Astrocyte (in vitro differentiated cells and primary cell): ENCODE results near the gene RAD51AP1. TPM values are rescaled to one million over a fixed set of nuclear protein-coding genes. Genes with fewer than 3 reads are reported as not detected.

Experiments used
- DNase-seq: peaks from one replicate; pipeline ENCODE4 v3.0.0-alpha.2; 2010; ENCODE audit warnings: low read depth
- FAIRE-seq: peaks from 2 replicates; lab custom pipeline; 2011; peaks lifted over from hg19 to GRCh38; lab: Jason Lieb, UNC
- H2AFZ ChIP-seq: 2 replicates; pipeline ENCODE4 v1.6.0; 2012; ENCODE audit warnings: low read depth, low read length, inconsistent platforms
- H3K27ac ChIP-seq: 2 replicates; pipeline ENCODE4 v1.5.1; 2011; ENCODE audit warnings: low read depth, low read length, inconsistent platforms
- H3K27me3 ChIP-seq: 2 replicates; pipeline ENCODE4 v1.6.0; 2011; ENCODE audit warnings: low read length, inconsistent platforms; ENCODE audit not compliant: insufficient read depth
- H3K36me3 ChIP-seq: 2 replicates; pipeline ENCODE4 v1.5.1; 2011; ENCODE audit warnings: low read length, inconsistent platforms; ENCODE audit not compliant: insufficient read depth
- H3K4me1 ChIP-seq: 2 replicates; pipeline ENCODE4 v1.5.1; 2011; ENCODE audit warnings: low read length, inconsistent platforms; ENCODE audit not compliant: insufficient read depth
- H3K4me2 ChIP-seq: 2 replicates; pipeline ENCODE4 v1.6.0; 2012; ENCODE audit warnings: low read length, inconsistent platforms
- H3K4me3 ChIP-seq: 2 replicates; pipeline ENCODE4 v1.5.1; 2011; ENCODE audit warnings: low read depth, mild to moderate bottlenecking, low read length, inconsistent platforms; ENCODE audit not compliant: insufficient read depth
- H3K79me2 ChIP-seq: 2 replicates; pipeline ENCODE4 v1.6.0; 2012; ENCODE audit warnings: mild to moderate bottlenecking, low read length, inconsistent platforms; ENCODE audit not compliant: insufficient read depth
- H3K9ac ChIP-seq: 2 replicates; pipeline ENCODE4 v1.6.0; 2012; ENCODE audit warnings: mild to moderate bottlenecking, low read length, inconsistent platforms
- H3K9me3 ChIP-seq: 2 replicates; pipeline ENCODE4 v1.5.1; 2012; ENCODE audit warnings: low read depth, mild to moderate bottlenecking, low read length, inconsistent platforms; ENCODE audit not compliant: insufficient read depth
- H4K20me1 ChIP-seq: 2 replicates; pipeline ENCODE4 v1.6.0; 2012; ENCODE audit warnings: low read length, inconsistent platforms; ENCODE audit not compliant: insufficient read depth
- H3K27ac Mint-ChIP-seq: one replicate; pipeline ENCODE4 v1.8.0; 2021; ENCODE audit warnings: mild to moderate bottlenecking, mixed read lengths; ENCODE audit not compliant: unreplicated experiment
- H3K27me3 Mint-ChIP-seq: one replicate; pipeline ENCODE4 v1.8.0; 2021; ENCODE audit warnings: low read depth, mixed read lengths; ENCODE audit not compliant: unreplicated experiment
- H3K36me3 Mint-ChIP-seq: one replicate; pipeline ENCODE4 v1.8.0; 2021; ENCODE audit warnings: low read depth, mixed read lengths; ENCODE audit not compliant: unreplicated experiment
- H3K4me1 Mint-ChIP-seq: one replicate; pipeline ENCODE4 v1.8.0; 2021; ENCODE audit warnings: low read depth, mixed read lengths; ENCODE audit not compliant: unreplicated experiment
- H3K4me3 Mint-ChIP-seq: one replicate; pipeline ENCODE4 v1.8.0; 2021; ENCODE audit warnings: mild to moderate bottlenecking, moderate library complexity, mixed read lengths; ENCODE audit not compliant: unreplicated experiment
- H3K9me3 Mint-ChIP-seq: one replicate; pipeline ENCODE4 v1.8.0; 2021; ENCODE audit warnings: mild to moderate bottlenecking, mixed read lengths; ENCODE audit not compliant: unreplicated experiment
- EZH2 ChIP-seq: IDR thresholded peaks from 2 replicates; pipeline ENCODE4 v1.6.1; 2012; ENCODE audit warnings: mild to moderate bottlenecking, low read length, inconsistent platforms; ENCODE audit not compliant: insufficient read depth
- total RNA-seq: library from RNA; stranded (reverse); gene quantifications from 2 replicates; pipeline ENCODE4 v1.2.1, GENCODE V29; 2021
- TF ChIP-seq, protein P1 (sequence below): IDR thresholded peaks from 2 replicates; pipeline ENCODE4 v1.5.1; 2011; ENCODE audit warnings: low read depth, mild to moderate bottlenecking, inconsistent platforms, low read length, moderate library complexity; ENCODE audit not compliant: insufficient read depth

The RAD51AP1 gene
- total RNA-seq, 1 donor from 2014 or later = 5.3 TPM

GRCh38 chr12:4604684-4605193, 66.0 kb downstream of the RAD51AP1 start:
- peak; percentile 50 for FAIRE-seq
- H3K4me3 ChIP-seq = peak overlapping the region; percentile 92

DNA sequence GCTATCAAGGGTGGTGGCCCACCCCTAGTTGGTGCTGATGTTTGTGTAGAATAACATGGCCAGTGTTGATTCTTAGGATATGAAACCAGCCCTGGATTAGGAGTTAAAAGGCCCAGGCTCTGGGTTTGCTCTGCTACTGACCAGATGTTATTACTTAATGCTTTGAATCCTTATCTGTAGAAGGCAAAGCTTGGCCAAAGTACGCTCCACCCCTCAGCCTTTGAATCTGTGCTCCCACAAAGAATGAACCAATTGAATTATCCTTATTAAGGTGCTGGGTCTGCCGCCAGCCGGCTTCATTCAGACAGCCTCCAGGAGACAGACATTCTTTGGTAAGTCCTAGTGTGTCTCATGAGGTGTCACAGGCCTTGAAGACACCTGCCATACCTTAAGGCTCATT, 68.4 kb downstream of the RAD51AP1 start:
- Mint-ChIP-seq H3K27ac (no peak overlapping the region), H3K9me3 (no peaks in the 10 kb centered on the region)

More at GRCh38 chr12:4604684-4605193, 66.0 kb downstream of the RAD51AP1 start:
- H3K4me1 ChIP-seq = peaks cover 3% of the 10 kb centered on the region
- no peaks in the 10 kb centered on the region for H4K20me1 ChIP-seq
- Mint-ChIP-seq H3K9me3 (no peaks in the 10 kb centered on the region), H3K36me3 (peaks cover 6% of the 10 kb centered on the region), H3K27me3 (peaks cover 10% of the 10 kb centered on the region), H3K4me1 (no peaks in the 10 kb centered on the region), H3K27ac (peak overlapping the region; percentile 81), H3K4me3 (peak overlapping the region; percentile 97)
- peak overlapping the region; percentile 83 for H3K4me2 ChIP-seq
- H3K36me3 ChIP-seq = no peaks in the 10 kb centered on the region
- peak overlapping the region; percentile 85 for H3K27ac ChIP-seq
- H3K79me2 ChIP-seq = peaks cover 29% of the 10 kb centered on the region
- peak overlapping the region; percentile 92 for H3K9ac ChIP-seq
- TF ChIP-seq, protein P1, sequence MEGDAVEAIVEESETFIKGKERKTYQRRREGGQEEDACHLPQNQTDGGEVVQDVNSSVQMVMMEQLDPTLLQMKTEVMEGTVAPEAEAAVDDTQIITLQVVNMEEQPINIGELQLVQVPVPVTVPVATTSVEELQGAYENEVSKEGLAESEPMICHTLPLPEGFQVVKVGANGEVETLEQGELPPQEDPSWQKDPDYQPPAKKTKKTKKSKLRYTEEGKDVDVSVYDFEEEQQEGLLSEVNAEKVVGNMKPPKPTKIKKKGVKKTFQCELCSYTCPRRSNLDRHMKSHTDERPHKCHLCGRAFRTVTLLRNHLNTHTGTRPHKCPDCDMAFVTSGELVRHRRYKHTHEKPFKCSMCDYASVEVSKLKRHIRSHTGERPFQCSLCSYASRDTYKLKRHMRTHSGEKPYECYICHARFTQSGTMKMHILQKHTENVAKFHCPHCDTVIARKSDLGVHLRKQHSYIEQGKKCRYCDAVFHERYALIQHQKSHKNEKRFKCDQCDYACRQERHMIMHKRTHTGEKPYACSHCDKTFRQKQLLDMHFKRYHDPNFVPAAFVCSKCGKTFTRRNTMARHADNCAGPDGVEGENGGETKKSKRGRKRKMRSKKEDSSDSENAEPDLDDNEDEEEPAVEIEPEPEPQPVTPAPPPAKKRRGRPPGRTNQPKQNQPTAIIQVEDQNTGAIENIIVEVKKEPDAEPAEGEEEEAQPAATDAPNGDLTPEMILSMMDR = peak; percentile 99
- no peak for TF ChIP-seq EZH2
- H3K9me3 ChIP-seq = no peaks in the 10 kb centered on the region
- peak; percentile 79 for DNase-seq
- peak overlapping the region; percentile 98 for H2AFZ ChIP-seq
- H3K27me3 ChIP-seq = peaks cover 14% of the 10 kb centered on the region

DNA sequence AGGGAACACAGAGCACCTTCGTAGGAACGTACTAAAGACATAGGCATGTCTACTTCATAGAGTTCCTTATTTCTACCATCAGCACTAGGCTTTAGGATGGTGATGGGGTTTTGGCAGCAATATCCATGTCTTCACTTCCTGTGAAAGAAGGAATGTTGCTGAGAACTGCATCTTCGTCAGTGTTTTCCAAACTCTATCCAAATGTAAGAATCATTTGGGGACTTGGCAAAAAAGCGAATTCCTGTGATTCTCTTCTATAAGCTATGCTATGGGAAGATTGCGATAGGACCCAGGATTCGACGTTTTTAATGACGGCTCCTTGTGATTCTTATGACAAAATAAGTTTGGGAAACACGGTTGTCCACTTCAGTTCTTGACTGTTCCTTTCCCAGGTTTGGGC, 70.4 kb downstream of the RAD51AP1 start:
- Histone ChIP-seq H3K79me2 (peaks cover 29% of the 10 kb centered on the region), H2AFZ (no peak overlapping the region), H4K20me1 (no peaks in the 10 kb centered on the region), H3K27me3 (no peaks in the 10 kb centered on the region), H3K27ac (no peak overlapping the region), H3K4me1 (peaks cover 3% of the 10 kb centered on the region), H3K4me2 (no peak overlapping the region), H3K9ac (no peak overlapping the region), H3K9me3 (no peaks in the 10 kb centered on the region), H3K36me3 (peaks cover 12% of the 10 kb centered on the region), H3K4me3 (no peak overlapping the region)
- Mint-ChIP-seq H3K4me1 (no peaks in the 10 kb centered on the region), H3K27ac (no peak overlapping the region), H3K4me3 (no peak overlapping the region), H3K27me3 (no peaks in the 10 kb centered on the region), H3K9me3 (no peaks in the 10 kb centered on the region), H3K36me3 (peaks cover 13% of the 10 kb centered on the region)
- FAIRE-seq (no peak), DNase-seq (no peak)
- no peak for TF ChIP-seq EZH2
- TF ChIP-seq, protein P1 = no peak

More for the DNA sequence above, 68.4 kb downstream of the RAD51AP1 start:
- Histone ChIP-seq H4K20me1 (no peaks in the 10 kb centered on the region), H3K4me1 (peaks cover 3% of the 10 kb centered on the region), H3K4me2 (no peak overlapping the region), H3K27me3 (peaks cover 14% of the 10 kb centered on the region), H3K27ac (no peak overlapping the region), H3K4me3 (no peak overlapping the region), H2AFZ (no peak overlapping the region), H3K9ac (no peak overlapping the region), H3K9me3 (no peaks in the 10 kb centered on the region), H3K79me2 (peaks cover 29% of the 10 kb centered on the region), H3K36me3 (peaks cover 9% of the 10 kb centered on the region)
- DNase-seq (no peak), FAIRE-seq (no peak)
- Mint-ChIP-seq H3K4me1 (no peaks in the 10 kb centered on the region), H3K36me3 (peaks cover 6% of the 10 kb centered on the region), H3K4me3 (no peak overlapping the region), H3K27me3 (peaks cover 10% of the 10 kb centered on the region)
- TF ChIP-seq, protein P1 = no peak
